Measurements from ENCODE around the gene CAMTA1.

DNA sequence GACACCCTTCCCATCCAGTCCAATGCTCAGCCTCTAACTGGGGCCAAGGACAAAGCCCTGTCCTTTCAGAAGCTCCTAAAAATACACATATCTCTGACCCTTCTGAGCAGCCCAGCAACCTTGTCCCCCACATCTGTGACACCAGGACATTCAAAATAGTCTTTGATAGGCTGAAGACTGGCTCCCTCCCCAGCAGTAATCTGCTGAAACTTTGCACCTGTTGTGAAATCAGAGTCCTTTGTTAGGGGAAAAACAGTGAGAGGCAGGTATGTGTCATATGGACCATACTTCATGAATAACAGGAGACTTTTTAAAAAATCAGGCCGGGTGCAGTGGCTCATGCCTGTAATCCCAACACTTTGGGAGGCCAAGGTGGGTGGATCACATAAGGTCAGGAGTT is 903.4 kb downstream of the CAMTA1 start:
- TF ChIP-seq, protein P1, sequence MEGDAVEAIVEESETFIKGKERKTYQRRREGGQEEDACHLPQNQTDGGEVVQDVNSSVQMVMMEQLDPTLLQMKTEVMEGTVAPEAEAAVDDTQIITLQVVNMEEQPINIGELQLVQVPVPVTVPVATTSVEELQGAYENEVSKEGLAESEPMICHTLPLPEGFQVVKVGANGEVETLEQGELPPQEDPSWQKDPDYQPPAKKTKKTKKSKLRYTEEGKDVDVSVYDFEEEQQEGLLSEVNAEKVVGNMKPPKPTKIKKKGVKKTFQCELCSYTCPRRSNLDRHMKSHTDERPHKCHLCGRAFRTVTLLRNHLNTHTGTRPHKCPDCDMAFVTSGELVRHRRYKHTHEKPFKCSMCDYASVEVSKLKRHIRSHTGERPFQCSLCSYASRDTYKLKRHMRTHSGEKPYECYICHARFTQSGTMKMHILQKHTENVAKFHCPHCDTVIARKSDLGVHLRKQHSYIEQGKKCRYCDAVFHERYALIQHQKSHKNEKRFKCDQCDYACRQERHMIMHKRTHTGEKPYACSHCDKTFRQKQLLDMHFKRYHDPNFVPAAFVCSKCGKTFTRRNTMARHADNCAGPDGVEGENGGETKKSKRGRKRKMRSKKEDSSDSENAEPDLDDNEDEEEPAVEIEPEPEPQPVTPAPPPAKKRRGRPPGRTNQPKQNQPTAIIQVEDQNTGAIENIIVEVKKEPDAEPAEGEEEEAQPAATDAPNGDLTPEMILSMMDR (IDR thresholded peaks at IDR 0.05) = no peak
- TF ChIP-seq, protein P2, sequence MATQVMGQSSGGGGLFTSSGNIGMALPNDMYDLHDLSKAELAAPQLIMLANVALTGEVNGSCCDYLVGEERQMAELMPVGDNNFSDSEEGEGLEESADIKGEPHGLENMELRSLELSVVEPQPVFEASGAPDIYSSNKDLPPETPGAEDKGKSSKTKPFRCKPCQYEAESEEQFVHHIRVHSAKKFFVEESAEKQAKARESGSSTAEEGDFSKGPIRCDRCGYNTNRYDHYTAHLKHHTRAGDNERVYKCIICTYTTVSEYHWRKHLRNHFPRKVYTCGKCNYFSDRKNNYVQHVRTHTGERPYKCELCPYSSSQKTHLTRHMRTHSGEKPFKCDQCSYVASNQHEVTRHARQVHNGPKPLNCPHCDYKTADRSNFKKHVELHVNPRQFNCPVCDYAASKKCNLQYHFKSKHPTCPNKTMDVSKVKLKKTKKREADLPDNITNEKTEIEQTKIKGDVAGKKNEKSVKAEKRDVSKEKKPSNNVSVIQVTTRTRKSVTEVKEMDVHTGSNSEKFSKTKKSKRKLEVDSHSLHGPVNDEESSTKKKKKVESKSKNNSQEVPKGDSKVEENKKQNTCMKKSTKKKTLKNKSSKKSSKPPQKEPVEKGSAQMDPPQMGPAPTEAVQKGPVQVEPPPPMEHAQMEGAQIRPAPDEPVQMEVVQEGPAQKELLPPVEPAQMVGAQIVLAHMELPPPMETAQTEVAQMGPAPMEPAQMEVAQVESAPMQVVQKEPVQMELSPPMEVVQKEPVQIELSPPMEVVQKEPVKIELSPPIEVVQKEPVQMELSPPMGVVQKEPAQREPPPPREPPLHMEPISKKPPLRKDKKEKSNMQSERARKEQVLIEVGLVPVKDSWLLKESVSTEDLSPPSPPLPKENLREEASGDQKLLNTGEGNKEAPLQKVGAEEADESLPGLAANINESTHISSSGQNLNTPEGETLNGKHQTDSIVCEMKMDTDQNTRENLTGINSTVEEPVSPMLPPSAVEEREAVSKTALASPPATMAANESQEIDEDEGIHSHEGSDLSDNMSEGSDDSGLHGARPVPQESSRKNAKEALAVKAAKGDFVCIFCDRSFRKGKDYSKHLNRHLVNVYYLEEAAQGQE (IDR thresholded peaks at IDR 0.05; ENCODE audit: insufficient read depth in 1 of 2, low read depth in 2 of 2, low read length in 1 of 2) = no peak
- TF ChIP-seq POLR2AphosphoS5 (IDR thresholded peaks at IDR 0.05; ENCODE audit: low read depth, low read length) (no peak), TCF7L2 (IDR thresholded peaks at IDR 0.05; ENCODE audit: low read depth, low read length) (no peak), SIN3A (IDR thresholded peaks at IDR 0.05; ENCODE audit: borderline replicate concordance, insufficient read depth, low read depth, low read length) (no peak)
